Measurements from ENCODE around the gene C6orf89. TPM values are rescaled to one million over a fixed set of nuclear protein-coding genes. Genes with fewer than 3 reads are reported as not detected.

C6orf89 gene
- total and polyA plus RNA-seq, 2 of the 8 experiments (the other 6 are each of a cell fraction or from before 2014, with no cell fraction given), result 4.6 to 12.3 TPM

DNA sequence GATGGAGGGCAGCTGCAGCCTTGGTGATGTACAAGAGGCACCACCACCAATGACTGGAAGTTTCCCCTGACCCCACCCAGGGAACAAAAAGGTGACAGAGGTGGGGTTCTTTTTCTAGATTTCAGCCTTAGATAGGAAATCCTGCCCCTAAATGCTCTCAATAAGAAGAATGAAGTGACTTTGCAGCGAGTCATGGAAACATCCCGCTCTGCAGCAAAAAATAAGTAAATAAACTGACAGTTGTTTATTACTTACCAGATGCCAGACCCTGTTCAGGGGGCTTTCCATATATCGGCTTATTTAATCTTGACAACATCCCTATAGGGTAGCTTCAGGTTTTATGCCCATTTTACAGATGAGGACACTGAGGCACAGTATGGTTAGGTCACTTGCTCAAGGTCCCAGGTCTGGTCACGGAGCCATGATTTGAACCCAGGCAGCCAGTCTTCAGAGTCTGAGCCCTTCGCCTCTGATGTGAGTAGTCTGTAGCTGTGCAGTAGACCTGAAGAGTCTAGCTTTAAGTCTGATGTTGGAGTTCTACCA is 19.2 kb downstream of the C6orf89 start:
- Histone ChIP-seq H2BK12ac (ENCODE audit: low read depth, low read length) (no peak overlapping the region), H3K23me2 (ENCODE audit: low read depth, low read length) (no peaks in the 10 kb centered on the region), H3K4me1 (replicated peaks in 1 of 4; ENCODE audit: control insufficient read depth in 3 of 4, insufficient read depth in 4 of 4, low read length in 3 of 4) (no peaks in the 10 kb centered on the region), H3K27me3 (replicated peaks in 1 of 4; ENCODE audit: control insufficient read depth in 3 of 4, extremely low read depth in 1 of 4, insufficient read depth in 3 of 4, low read length in 3 of 4) (no peaks in the 10 kb centered on the region), H2BK20ac (ENCODE audit: low read length) (no peak overlapping the region), H2AK5ac (ENCODE audit: low read depth, low read length) (no peak overlapping the region), H3K56ac (replicated peaks; ENCODE audit: insufficient read length, low read depth, low read length) (no peak overlapping the region), H3K23ac (ENCODE audit: insufficient read length) (no peak overlapping the region), H3K9me3 (ENCODE audit: insufficient read depth in 2 of 2, low read depth in 1 of 2, low read length in 1 of 2) (no peaks in the 10 kb centered on the region), H3K4ac (replicated peaks; ENCODE audit: insufficient read length, low read depth, low read length) (no peak overlapping the region), H4K20me1 (replicated peaks in 1 of 2; ENCODE audit: control insufficient read depth in 1 of 2, insufficient read depth in 2 of 2, low read length in 2 of 2) (no peaks in the 10 kb centered on the region), H2BK120ac (replicated peaks; ENCODE audit: low read depth, low read length) (no peak overlapping the region), H3K9ac (replicated peaks in 1 of 4; ENCODE audit: extremely low read depth in 1 of 4, low read depth in 3 of 4, low read length in 3 of 4) (no peak overlapping the region), H4K8ac (ENCODE audit: extremely low read depth, insufficient read depth, low read length) (no peak overlapping the region), H3K18ac (ENCODE audit: extremely low read depth, low read length) (no peak overlapping the region), H3K27ac (ENCODE audit: low read depth, low read length) (no peak overlapping the region), H4K5ac (ENCODE audit: insufficient read length, low read depth, low read length) (no peak overlapping the region), H2AFZ (ENCODE audit: low read length) (no peak overlapping the region), H3K4me2 (ENCODE audit: insufficient read depth in 1 of 2, low read depth in 2 of 2, low read length in 2 of 2) (no peak overlapping the region), H3K36me3 (ENCODE audit: control insufficient read depth in 2 of 4, insufficient read depth in 4 of 4, low read length in 3 of 4) (peaks cover 0 to 6% (median 2%) of the 10 kb centered on the region in 4 experiments; a peak in 3 of 8 replicates), H3K4me3 (ENCODE audit: extremely low read depth in 1 of 4, insufficient read depth in 2 of 4, low read depth in 3 of 4, low read length in 4 of 4) (no peak overlapping the region), H3K79me2 (ENCODE audit: control insufficient read depth in 1 of 2, insufficient read depth in 2 of 2, low read length in 2 of 2) (no peaks in the 10 kb centered on the region), H2BK5ac (ENCODE audit: low read depth, low read length) (no peak overlapping the region), H2BK15ac (ENCODE audit: low read length) (no peak overlapping the region), H4K91ac (replicated peaks; ENCODE audit: insufficient read length, low read length) (no peak overlapping the region), H3K79me1 (ENCODE audit: low read depth, low read length) (no peaks in the 10 kb centered on the region), H3K14ac (ENCODE audit: insufficient read length) (no peak overlapping the region)
- 95% methylated on average over 5 of the region's 5 CpGs; no CpG with 5 or more reads in 1 of the 2 experiments for WGBS, 2 experiments (ENCODE audit: extremely low coverage in 1 of 2, insufficient coverage in 1 of 2, insufficient read length in 1 of 2, insufficient replicate concordance in 2 of 2, low coverage in 1 of 2, low lambda C conversion rate in 2 of 2, missing lambda C conversion rate in 1 of 2)
- FAIRE-seq, result no peak
- no peak for DNase-seq (ENCODE audit: low read depth in 1 of 2, low spot score in 2 of 2)
- POLR2A ChIA-PET (ENCODE audit: partially characterized antibody), result no interaction called here
- TF ChIP-seq TAF1 (IDR thresholded peaks at IDR 0.05; ENCODE audit: low read depth, low read length) (no peak), RFX5 (IDR thresholded peaks at IDR 0.05; ENCODE audit: borderline replicate concordance, low read depth, low read length) (no peak)
- CTCF ChIA-PET (ENCODE audit: partially characterized antibody), result interaction anchor here (0.8 to 6.0 kb wide), 5 partner anchors 10 to 113 kb away, joined by 3 to 50 read pairs (median 3); partner anchors contain the start of gene C6orf89
